Ovary (tissue), 9 donors: ENCODE results near the gene ABL2. TPM values are rescaled to one million over a fixed set of nuclear protein-coding genes. Genes with fewer than 3 reads are reported as not detected.

ENCODE experiments used
- DNase-seq, 5 donors: peaks; one replicate each; pipeline ENCODE4 v3.0.0-alpha.2; 2019 to 2020
- H3K27ac ChIP-seq, 2 donors: fragments of 200-600 bp; one replicate each; pipeline versions ENCODE4 v1.5.1 to v1.8.0; 2019 to 2022
- H3K27me3 ChIP-seq: fragments of 200-600 bp; one replicate; pipeline ENCODE4 v1.8.0; 2022
- H3K36me3 ChIP-seq: fragments of 200-600 bp; sonication (generic); one replicate; pipeline ENCODE4 v1.5.1; 2019
- H3K4me1 ChIP-seq: one replicate; pipeline ENCODE4 v1.8.1; 2013; ENCODE audit warnings: mild to moderate bottlenecking, moderate library complexity; ENCODE audit not compliant: insufficient read depth
- H3K4me3 ChIP-seq: fragments of 200-600 bp; sonication (generic); one replicate; pipeline ENCODE4 v1.5.1; 2017
- H3K9me3 ChIP-seq, 2 donors: fragments of 200-600 bp in 1 of 2; sonication (generic) in 1 of 2; one replicate each; pipeline versions ENCODE4 v1.5.1 to v1.8.1; 2013 to 2019; ENCODE audit warnings: mild to moderate bottlenecking in 1 of 2, moderate library complexity in 1 of 2
- EP300 ChIP-seq: sonication (generic); formaldehyde crosslinking; IDR thresholded peaks from one replicate; pipeline ENCODE4 v1.6.1; 2017; ENCODE audit warnings: antibody characterized with exemption
- POLR2A ChIP-seq: fragments of 450-650 bp; IDR thresholded peaks from one replicate; pipeline ENCODE4 v1.6.1; 2017; ENCODE audit warnings: antibody characterized with exemption, mild to moderate bottlenecking, moderate library complexity
- WGBS, 3 donors: extraction: QIAGEN DNeasy Blood & Tissue Kit in 1 of 3; methylation state at CpG; one replicate each; pipeline versions ENCODE4 v1.1.5 to v1.1.7; 2013 to 2017; 5-methylcytosine and 5-hydroxymethylcytosine counted together
- intact Hi-C, 4 donors: fragments of 100-400 bp; cut with DNase I; formaldehyde crosslinking; loops; one replicate each; pipeline versions ENCODE4 v1.11.0 to v1.15.1; 2022 to 2023
- polyA plus RNA-seq, 2 donors: library from polyadenylated mRNA; stranded (reverse); fragments of 200-250 nt in 1 of 2; fragments of 350-450 nt in 1 of 2; fragmentation: Illumina TruSeq in 1 of 2; extraction: RNeasy Lipid Tissue Mini Kit (QIAGEN cat#74804) in 1 of 2; gene quantifications; one replicate each; pipeline ENCODE4 v1.2.3, GENCODE V29; 2013 to 2014
- total RNA-seq, 7 donors: library from RNA; depleted of rRNA in 2 of 7; stranded (reverse); fragments of >200 nt in 2 of 7; fragmentation: NEBNext Ultra II Directional in 3 of 7; extraction: Animal tissue kit (Norgen Biotek cat#: 25700) in 3 of 7; gene quantifications; one replicate each; pipeline versions ENCODE4 v1.1.0 to v1.2.4, GENCODE V29; 2016 to 2023
- TF ChIP-seq, protein P1 (sequence below), 3 donors: fragments of 450-650 bp in 2 of 3; fragments of 200-600 bp in 1 of 3; IDR thresholded peaks; one replicate each; pipeline versions ENCODE4 v1.5.1 to v1.8.0; 2016 to 2022; ENCODE audit warnings: antibody characterized with exemption in 3 of 3, mild to moderate bottlenecking in 1 of 3
- donor health status: DM: no; HTN: no; CAD: no; lungs with moderate emphysema.
- donor health status: DM: no; HTN: no; CAD: no.
- donor health status: Bipolar disorder and iron deficiency.
- donor health status: DM: yes; HTN: yes; CAD: no.
- donor health status: DM: no; HTN: no; CAD: no.
- donor health status: DM: yes; HTN: yes; CAD: no.

The ABL2 gene
- total and polyA plus RNA-seq, 9 donors, result 4.1 to 22.7 (median 14.6) TPM

DNA sequence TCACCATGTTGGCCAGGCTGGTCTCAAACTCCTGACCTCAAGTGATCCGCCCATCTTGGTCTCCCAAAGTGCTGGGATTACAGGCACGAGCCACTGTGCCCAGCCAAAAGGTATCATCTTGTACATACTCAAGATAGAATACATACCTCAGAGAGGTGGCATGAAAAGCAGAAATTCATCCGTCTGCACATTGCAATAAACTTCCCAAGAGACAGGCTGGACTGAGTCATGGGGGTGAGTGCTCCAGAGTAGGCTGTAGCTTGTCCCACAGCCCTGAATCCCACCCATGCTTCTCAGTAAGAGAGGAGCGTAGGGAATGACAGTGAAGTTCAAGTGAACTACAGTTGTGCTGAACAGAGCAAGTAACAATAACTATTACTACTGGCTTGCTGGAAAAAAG, 127.9 kb downstream of the ABL2 start:
- Histone ChIP-seq H3K4me3 (no peak overlapping the region), H3K27ac (no peak overlapping the region), H3K9me3 (no peaks in the 10 kb centered on the region), H3K4me1 (no peaks in the 10 kb centered on the region), H3K36me3 (no peaks in the 10 kb centered on the region), H3K27me3 (no peaks in the 10 kb centered on the region)
- DNase-seq, result no peak
- WGBS, 3 donors, result 93 to 96% (median 94%) methylated on average over 4 of the region's 4 CpGs
- TF ChIP-seq POLR2A (no peak), EP300 (no peak)
- TF ChIP-seq, protein P1, sequence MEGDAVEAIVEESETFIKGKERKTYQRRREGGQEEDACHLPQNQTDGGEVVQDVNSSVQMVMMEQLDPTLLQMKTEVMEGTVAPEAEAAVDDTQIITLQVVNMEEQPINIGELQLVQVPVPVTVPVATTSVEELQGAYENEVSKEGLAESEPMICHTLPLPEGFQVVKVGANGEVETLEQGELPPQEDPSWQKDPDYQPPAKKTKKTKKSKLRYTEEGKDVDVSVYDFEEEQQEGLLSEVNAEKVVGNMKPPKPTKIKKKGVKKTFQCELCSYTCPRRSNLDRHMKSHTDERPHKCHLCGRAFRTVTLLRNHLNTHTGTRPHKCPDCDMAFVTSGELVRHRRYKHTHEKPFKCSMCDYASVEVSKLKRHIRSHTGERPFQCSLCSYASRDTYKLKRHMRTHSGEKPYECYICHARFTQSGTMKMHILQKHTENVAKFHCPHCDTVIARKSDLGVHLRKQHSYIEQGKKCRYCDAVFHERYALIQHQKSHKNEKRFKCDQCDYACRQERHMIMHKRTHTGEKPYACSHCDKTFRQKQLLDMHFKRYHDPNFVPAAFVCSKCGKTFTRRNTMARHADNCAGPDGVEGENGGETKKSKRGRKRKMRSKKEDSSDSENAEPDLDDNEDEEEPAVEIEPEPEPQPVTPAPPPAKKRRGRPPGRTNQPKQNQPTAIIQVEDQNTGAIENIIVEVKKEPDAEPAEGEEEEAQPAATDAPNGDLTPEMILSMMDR (IDR thresholded peaks at IDR 0.05), result no peak
- intact Hi-C loops, result no loop called here

DNA sequence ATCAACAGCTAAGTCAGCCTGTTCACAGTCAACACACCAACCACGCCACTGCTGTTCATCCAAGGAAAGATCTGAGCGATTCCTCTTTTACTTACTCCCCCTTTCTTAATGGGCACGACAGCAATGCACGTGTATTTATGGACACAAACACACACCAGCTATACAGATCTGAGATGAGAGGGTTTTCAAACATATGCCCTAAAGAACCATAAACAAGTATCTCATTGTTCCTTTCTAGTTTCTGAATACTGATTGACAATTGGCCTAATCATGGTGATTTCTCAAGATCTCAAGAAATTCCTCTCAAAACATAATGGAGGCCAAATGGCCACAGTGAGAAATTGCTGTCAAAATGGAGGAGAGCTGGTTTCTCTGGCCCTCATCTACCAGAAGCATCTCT, 129.6 kb downstream of the ABL2 start:
- H3K4me3 ChIP-seq, result no peak overlapping the region
- H3K27ac ChIP-seq, result no peak overlapping the region
- no peaks in the 10 kb centered on the region for H3K9me3 ChIP-seq
- TF ChIP-seq, protein P1 (IDR thresholded peaks at IDR 0.05), result no peak
- TF ChIP-seq POLR2A (no peak), EP300 (no peak)
- no peak for DNase-seq
- WGBS, 3 donors, result 90 to 98% (median 93%) methylated on average over 4 of the region's 4 CpGs
- H3K27me3 ChIP-seq, result no peaks in the 10 kb centered on the region
- H3K36me3 ChIP-seq, result no peaks in the 10 kb centered on the region
- no peaks in the 10 kb centered on the region for H3K4me1 ChIP-seq
- intact Hi-C loops, result no loop called here

DNA sequence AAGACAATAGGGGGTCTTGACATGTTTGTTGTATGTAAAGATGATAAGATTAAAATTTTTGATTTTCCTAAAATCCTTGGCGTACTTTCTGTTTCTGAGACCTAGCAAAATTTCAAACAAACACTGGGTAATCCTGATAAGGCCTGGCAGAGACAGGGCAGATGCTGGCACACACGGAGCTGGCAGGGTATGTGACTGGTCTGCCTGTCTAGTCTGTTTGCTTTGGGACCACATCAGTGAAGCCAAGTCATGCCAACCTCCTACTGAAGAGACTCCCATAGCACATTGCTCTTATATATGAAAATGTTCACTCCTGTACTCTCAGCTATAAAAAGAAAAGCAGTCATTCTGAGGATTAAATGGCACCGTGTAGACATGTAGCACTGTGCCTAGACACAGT, 133.6 kb downstream of the ABL2 start:
- Histone ChIP-seq H3K27ac (no peak overlapping the region), H3K36me3 (no peaks in the 10 kb centered on the region), H3K27me3 (no peaks in the 10 kb centered on the region), H3K4me3 (no peak overlapping the region), H3K9me3 (no peaks in the 10 kb centered on the region), H3K4me1 (peaks cover 12% of the 10 kb centered on the region)
- TF ChIP-seq EP300 (no peak), POLR2A (no peak)
- TF ChIP-seq, protein P1 (IDR thresholded peaks at IDR 0.05), result no peak
- WGBS, 3 donors, result 63 to 83% (median 82%) methylated on average over 3 of the region's 3 CpGs
- intact Hi-C loops, result no loop called here
- DNase-seq, result no peak

DNA sequence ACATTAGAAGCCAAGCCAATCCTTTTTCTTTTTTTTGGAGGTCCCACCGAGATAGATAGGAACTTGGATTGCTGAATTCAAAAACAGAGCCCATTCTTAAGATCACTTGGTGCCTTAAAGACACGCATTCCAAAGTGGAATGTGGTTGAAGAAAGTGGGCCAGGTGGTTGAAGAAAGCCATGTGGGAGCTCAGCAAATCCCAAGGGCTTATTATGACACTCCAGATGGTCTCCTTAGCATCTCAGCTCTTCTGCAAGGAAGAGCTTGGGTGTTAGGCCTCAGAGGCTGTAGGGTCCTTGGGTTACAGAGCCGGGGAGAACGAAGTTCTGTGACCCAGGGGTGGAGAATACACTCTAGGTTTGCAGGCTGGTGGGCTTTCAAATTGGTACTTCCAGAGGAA, 134.1 kb downstream of the ABL2 start:
- Histone ChIP-seq H3K36me3 (no peaks in the 10 kb centered on the region), H3K9me3 (no peaks in the 10 kb centered on the region), H3K4me3 (no peak overlapping the region), H3K27ac (no peak overlapping the region), H3K4me1 (peaks cover 12% of the 10 kb centered on the region), H3K27me3 (no peaks in the 10 kb centered on the region)
- no peak for TF ChIP-seq EP300
- TF ChIP-seq, protein P1 (IDR thresholded peaks at IDR 0.05), result no peak
- no peak for TF ChIP-seq POLR2A
- WGBS, 3 donors, result 67 to 70% (median 69%) methylated on average over 4 of the region's 4 CpGs
- intact Hi-C loops, result no loop called here
- DNase-seq, result no peak

DNA sequence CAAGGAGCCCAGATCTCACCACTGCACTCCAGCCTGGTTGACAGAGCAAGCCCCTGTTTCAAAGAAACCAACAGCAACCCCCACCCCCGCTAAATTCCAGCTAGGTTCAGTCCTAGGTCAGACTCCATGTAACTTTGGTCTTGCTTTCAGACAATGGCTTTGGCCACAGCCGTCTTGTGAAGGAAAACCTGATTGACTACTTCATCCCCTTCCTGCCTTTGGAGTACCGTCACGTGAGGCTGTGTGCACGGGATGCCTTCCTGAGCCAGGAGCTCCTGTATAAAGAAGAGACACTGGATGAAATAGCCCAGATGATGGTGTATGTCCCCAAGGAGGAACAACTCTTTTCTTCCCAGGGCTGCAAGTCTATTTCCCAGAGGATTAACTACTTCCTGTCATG, 134.7 kb downstream of the ABL2 start:
- Histone ChIP-seq H3K27ac (no peak overlapping the region), H3K9me3 (no peaks in the 10 kb centered on the region), H3K4me1 (peaks cover 13% of the 10 kb centered on the region), H3K36me3 (no peaks in the 10 kb centered on the region), H3K27me3 (no peaks in the 10 kb centered on the region), H3K4me3 (no peak overlapping the region)
- TF ChIP-seq EP300, result no peak
- TF ChIP-seq, protein P1 (IDR thresholded peaks at IDR 0.05), result no peak
- TF ChIP-seq POLR2A, result no peak
- intact Hi-C loops, result no loop called here
- WGBS, 3 donors, result 78 to 89% (median 78%) methylated on average over 5 of the region's 5 CpGs
- no peak for DNase-seq
